HG02973 (cell line): ENCODE results near the gene STUB1.

ENCODE experiments used
- ATAC-seq: cut with Tn5 transposase; IDR thresholded peaks from one replicate; pipeline ENCODE4 v1.9.1; 2021; ENCODE audit warnings: moderate library complexity; ENCODE audit not compliant: unreplicated experiment

Gene STUB1

DNA sequence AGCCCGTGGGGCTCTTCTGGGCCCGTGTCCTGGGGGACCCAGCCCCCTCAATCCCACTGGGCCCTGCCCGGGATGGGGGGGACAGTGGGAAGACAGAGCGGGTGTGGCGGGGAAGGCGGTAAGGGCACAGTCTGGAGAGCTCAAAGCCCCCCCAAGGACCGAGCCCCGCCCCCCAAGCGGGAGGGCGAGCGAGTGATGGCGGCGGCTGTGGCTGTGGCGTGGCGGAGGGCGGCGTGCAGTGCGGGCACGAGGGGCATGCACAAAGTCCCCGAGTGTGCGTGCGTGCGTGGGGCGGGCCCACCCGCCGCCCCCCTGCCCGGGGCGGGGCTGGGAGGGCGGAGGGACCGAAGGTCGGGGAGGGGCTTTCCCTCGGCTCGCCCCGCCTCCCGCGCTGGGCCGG, 13.6 kb downstream of the STUB1 start:
- ATAC-seq = no peak

DNA sequence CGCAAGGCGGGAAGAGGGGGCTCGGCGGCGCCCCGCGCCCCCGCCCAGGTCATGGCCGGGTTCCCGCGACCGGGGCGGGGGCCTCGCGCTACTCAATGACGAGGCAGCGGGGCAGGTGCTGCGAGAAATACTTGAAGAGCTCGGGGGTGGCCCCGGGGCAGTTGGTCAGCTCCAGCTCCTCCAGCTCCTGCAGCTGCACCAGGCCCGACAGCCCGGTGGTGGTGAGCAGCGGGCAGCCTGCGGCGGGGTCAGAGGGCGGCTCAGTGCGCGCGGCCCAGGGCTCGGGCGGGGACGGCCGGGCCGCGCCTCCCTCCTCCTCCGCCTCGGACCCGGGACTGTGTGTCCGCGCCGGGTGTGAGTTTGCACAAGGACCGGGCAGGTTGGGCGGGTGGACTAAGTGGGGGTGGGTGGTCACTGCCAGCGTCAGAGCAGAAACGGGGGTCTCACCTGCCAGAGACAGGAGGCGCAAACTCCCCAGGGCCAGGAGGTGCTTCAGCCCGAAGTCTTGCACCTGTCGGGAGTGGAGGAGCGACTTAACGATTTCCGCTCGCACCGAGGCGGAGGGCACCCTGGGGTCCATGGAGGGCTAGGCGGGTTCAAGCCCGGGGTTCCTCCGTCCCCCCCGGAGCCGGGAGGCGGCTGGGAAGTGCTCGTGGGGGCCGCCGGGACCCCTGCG, 14.1 kb downstream of the STUB1 start:
- no peak for ATAC-seq

DNA sequence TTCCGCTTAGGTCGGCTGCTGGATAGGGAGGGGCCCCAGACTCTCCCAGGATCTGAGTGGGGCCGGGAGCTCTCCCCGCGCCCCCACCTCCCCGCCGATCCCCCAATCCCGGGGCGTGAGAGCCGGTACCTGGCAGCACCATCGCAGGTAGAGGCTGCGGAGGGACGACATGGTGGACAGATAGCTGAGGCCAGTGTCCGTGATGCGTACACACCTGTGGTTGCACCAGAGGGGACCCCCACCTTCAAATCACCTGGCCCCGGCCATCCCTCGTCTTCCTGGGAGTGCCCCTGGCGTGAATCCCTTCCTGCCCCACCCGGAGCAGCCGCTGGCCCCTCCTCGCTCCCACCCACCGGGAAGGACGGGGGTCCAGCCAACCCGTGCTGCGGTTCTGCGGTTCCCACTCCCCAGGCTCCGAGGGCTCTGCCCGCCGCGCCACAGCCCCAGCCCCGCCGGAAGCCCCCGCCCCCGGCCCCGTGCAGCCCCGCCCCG, 14.7 kb downstream of the STUB1 start:
- ATAC-seq = no peak

DNA sequence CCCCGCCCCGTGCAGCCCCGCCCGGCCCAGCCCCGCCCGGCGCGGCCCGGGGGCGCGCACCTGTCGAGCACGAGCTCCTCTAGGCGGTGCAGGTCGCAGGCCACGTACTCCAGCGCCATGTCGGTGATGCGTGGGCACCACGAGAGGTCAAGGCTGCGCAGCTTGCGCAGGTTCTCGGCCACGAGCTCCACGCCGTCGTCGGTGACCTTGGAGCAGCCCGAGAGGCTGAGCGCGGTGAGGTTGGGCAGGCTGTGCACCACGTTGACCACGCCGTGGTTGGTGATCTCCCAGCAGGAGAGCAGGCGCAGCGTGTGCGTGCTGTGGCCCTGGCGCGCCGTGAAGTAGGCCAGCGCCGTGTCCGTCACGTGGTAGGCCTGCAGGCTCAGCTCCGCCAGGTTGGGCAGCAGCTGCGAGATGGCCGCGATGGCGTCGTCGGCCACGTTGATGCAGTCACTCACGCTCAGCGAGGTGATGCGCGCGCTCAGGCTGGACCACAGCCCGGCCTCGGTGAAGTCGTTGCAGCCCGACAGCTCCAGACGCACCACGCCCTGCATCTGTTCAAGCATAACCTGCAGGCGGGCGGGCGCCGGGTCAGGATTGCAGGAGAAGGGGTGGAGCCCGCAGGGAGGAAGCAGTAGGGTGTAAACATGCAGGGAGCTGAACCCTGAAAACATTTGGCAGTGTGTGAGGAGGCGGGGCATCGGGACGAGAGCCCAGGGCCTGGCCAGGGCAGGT, 15.3 kb downstream of the STUB1 start:
- no peak for ATAC-seq

DNA sequence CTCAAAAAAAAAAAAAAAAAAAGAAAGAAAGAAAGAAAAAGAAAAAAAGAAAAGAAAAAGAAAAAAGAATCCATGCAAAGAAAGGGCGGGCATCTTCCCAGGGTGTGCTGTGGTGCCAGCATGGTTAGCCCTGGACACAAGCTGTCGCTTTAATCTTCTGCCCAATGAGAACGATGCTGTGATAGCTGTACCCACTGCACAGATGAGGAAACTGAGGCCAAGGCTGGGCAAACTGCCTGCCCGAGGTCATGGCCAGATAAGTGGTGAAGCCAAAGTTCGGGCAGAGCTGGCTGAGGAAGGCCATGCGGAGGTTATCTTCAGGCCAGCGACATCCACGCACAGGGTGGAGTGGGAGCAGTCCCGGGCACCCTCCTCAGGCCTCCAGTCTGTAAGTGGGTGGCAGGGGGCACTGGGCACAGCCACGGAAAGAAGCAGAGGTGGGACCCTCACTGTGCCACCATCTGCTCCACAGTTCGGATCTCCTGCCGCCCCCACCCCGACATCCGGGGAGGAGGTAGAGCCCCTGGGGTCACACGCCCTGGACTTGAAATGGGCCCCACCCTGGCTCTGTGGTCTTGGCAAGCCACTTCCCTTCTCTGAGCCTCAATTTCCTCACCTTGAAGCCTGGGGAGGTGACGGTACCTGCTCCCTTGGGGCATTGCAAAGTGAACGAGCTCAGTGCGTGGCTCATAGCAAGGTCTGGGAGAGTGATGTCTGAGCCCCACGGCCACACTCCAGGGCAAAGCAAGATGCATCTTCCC, 18.9 kb downstream of the STUB1 start:
- no peak for ATAC-seq

DNA sequence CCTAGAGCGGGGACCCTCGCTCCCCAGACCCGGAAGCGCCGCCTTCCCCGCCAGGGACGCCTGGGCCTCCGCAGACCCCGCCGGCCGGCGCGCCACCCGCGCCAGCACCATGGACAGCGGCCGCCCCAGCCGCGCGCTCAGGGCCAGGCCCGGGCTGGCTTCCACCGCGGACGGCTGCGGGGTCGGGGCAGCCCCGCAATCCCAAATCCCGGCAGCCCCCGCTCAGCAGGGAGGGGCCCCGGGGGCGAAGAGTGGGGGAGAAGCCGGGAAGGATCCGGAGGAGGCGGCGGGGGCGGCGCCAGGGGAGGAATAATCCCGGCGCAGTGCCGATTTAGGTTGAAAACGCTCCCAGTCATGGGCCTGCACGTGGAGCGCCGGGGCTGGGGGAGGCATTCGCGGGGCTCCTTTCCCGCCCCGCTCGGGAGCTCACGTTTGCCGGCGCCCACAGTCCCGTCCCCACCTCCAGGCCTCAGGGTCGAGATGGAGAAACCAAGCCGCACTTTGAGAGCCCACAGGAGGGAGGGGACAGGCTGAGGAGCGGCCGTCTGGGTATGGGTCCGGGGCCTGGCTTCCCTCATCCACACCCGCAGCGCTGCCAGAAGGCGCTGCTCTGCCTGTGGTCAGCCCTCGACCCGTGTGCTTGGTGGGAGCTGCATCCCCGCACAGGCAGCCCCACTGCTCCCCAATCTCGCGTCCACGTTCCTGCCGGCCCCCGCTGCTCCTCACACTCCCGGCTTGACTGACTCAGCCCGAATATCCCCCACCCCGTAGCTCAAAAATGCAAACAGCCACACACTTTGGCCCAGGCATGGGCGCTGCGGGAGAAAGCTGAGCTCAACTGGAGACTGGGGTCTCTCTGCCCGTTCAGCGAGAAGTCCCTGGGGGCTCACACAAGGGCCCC, 20.7 kb downstream of the STUB1 start:
- no peak for ATAC-seq

DNA sequence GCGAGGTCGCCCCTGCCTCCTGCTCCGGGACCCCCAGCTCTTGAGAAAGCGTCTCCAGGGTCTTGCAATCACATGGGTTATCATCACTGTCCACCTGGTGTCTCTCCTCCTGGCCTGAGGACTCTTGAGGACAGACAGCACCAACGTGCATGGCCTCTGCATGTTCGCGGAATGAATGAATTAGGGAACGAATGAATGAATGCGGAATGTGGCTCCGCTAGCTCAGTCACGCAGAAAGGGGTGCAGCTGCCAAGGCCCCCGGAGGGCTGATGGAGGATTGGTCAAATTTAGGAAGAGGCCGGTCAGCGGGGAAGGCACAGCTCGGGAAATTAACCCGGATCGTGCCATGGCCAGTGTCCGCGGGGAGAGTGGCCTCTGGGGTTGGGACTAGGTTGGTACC, 22.1 kb downstream of the STUB1 start:
- no peak for ATAC-seq

DNA sequence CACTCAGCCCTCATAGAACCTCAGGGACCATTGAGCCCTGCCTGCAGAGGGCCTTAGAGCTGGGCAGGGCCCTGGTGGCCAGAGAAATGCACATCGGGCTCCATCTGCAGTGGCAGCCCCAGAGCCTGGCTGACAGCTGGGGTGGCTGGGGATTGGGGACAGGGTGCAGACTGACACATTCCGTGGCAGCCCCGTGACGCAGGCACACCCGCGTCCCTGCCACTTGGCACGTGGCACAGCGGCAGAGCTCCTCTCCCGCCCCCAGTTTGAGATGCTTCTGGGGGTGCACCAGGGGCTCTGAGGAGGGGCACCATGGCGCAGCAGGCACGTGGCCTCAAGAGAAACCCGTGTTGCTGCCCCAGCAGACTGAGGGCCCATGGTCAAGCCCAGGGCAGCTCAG, 23.2 kb downstream of the STUB1 start:
- ATAC-seq = no peak

DNA sequence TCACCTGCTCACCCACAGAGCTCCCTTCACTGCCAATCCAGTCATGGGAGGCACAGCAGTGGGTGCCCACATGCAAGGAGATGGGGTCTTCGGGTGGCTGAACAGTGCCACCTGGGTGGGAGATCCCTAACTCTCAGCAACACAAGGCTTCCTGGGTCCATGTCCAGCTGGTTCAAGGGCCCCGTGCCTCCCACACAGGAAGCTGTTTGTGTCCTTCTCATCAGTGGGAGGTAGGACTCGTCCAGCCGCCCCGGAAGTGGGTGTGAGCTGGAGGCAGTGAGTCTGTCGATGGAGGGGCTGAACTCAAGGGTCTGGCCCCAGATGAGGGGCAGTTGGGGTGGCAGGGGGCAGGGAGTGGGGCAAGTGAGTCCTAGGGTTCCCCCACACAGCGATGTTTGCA, 23.8 kb downstream of the STUB1 start:
- ATAC-seq = no peak

DNA sequence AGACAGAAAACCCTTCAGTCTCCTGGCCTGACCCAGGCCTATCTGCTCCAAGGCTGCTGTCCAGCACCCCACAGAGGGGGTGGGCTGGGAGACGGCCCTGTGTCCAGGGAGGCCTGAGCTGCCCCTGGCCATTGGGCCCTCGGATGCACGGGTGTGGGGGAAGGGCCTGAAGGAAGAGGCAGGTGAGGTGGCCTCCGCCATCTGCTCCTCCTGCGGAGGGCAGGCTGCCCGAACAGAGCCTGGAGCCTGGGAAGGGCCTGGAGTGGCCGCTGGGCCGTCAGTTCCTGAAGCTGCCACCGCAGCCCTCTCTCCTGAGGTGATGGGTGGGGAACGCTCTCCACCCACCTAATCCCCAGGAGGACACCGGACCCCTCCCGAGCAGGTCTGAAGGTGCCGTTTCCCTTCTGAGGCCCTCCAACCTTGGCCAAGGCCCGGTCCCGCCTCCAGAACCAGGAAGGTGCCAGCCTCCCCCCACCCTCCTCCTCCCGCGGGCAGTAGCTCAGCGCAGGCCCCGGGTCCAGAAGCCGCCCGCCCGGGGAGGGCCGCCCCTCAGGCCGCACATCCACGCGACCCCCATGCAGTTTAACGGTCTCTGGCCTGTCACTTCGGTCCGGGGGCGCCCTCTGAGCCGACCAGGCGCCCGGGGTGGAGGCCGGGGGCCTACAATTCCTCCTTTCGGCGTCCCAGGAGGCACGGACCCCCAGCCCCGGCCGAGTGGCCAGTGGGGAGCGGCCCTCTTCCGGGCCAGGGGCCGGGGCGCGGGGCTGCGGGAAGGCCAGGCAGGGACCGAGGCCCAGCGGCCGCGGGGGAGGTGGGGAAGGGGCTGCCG, 24.6 kb downstream of the STUB1 start:
- ATAC-seq = no peak

DNA sequence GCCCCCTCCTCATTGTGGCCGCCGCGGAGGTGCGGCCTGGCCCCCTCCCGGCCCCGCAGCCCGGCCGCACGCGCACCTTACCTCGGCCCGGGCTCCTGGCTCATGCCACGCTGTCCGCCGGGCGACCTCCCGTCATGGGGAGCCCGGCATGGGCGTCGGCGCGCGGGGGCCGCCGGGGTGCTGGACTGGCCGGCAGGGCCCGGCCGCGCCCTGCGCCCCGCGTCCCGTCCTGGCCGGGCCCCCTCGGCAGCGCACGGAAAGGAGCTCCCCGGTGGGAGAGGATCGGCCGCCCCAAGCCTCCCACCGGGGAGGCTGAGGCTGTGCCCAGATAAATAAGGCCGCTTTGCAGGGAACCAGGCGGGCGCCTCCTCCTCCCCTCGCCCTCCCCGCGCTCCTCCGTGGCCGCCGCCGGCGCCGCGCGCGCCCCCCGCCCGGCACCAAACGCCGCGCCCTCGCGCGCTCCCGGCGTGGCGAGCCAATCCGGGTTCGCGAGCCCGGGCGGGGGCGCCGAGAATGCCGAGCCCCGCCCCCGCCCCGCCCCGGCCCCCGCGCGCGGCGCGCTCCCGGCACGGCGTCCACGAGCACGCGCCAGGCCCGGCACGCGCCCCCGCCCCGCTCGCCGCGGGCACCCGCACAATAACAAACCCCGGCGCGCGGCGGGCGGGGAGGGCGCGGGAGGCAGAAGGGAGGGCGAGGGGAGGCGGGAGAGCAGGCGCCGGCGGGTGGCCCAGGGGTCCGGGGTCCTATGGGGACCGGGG, 25.4 kb downstream of the STUB1 start, which contains the start of gene FBXL16:
TSS of gene FBXL16 (minus strand) at position 371 of the 758 bp plus-strand sequence. CDS start 8,396 bp downstream, outside the sequence.
- ATAC-seq = no peak

DNA sequence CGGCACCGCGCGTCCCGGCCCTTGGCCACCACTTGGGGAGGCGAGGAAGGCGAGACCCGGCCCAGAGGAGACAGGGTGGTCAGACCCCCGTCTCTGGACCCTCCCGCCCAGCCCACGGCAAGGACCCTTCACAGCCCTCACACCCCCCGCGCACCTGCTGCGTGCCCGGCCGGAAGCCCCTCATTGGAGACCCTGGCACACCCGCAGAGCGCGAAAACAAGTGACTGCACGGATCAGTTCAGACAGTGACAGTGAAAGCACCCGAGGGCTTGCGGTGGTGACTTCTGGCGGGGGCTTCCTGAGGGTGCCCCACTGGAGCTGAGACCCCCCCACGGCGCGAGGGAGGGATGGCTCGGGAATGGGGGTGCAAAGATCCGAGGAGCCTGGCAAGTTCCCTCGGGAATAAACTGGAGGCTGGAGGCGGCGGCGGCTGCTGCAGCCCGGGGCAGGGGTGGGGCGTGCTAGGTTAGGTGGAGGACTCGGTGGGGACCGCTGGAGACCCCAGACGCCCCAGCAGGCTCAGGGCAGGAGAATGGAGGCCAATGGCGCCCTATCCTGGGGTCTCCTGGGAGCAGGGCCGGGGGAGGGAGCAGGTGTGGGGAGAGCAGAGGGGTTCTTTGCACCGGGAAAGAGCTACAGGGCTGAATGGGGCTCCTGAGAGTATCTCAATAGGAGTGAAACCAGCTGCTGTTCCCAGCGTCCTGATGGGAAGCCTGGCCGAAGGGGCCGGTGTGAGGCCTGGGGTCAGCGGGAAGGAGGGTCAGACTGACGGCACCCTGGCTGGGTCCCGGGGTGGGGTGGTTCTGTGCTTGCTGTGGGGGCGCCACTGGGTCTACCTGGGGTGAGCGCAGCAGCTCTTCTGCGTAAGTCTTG, 26.2 kb downstream of the STUB1 start:
- no peak for ATAC-seq

DNA sequence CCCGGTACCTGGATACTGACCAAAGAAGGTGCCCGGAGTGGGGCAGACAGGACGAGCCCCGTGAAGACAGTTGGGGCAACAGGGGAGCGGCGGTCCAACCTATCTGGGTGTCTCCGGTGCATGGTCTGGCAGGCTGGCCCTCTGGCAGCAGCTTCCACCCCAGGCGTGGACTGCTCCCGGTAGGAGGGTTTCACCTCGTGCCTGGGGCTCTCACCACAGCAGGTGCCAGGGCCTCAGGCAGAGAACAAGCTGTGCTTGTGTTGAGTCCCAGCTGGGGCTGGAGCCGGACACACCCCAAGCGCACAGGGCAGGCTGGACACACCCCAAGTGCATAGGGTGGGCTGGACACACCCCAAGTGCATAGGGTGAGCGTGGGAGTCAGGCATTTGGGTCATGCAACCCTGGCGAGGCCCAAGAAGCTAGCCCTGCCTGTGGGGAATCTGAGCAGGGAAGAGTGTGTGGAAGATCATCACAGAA, 26.9 kb downstream of the STUB1 start:
- ATAC-seq = no peak

DNA sequence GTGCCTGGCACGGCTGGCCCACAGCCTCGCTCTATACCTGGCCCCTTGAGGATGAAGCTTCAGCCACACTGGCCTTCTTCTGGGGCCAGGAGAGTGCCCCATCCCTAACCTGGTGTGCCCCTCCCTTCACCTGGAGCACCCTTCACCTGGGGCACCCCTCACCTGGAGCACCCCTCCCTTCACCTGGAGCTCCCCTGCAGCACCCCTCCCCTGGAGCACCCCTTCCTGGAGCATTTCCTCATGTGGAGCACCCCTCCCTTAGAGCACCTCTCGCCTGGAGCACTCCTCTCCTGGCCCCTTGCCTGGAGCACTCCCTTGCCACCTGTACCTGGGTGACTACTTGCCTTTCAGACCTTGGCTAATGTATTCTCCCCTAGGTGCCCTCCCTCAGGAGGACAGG, 27.8 kb downstream of the STUB1 start:
- ATAC-seq = no peak

DNA sequence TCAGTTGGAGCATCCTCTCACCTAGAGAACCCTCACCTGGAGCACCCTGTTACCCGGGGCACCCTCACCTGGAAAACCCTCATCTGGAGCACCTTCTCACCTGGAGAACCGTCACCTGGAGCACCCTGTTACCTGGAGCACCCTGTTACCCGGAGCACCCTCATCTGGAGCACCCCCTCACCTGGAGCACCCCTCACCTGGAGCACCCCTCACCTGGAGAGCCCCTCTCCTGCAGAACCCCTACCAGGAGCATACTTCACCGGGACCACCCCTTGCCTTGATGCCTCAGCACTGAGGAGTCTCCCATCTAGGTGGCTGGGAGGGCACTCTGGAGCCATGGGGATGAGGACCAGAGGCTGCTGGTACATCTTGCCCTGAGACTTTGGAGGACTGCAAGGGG, 28.7 kb downstream of the STUB1 start:
- ATAC-seq = no peak

DNA sequence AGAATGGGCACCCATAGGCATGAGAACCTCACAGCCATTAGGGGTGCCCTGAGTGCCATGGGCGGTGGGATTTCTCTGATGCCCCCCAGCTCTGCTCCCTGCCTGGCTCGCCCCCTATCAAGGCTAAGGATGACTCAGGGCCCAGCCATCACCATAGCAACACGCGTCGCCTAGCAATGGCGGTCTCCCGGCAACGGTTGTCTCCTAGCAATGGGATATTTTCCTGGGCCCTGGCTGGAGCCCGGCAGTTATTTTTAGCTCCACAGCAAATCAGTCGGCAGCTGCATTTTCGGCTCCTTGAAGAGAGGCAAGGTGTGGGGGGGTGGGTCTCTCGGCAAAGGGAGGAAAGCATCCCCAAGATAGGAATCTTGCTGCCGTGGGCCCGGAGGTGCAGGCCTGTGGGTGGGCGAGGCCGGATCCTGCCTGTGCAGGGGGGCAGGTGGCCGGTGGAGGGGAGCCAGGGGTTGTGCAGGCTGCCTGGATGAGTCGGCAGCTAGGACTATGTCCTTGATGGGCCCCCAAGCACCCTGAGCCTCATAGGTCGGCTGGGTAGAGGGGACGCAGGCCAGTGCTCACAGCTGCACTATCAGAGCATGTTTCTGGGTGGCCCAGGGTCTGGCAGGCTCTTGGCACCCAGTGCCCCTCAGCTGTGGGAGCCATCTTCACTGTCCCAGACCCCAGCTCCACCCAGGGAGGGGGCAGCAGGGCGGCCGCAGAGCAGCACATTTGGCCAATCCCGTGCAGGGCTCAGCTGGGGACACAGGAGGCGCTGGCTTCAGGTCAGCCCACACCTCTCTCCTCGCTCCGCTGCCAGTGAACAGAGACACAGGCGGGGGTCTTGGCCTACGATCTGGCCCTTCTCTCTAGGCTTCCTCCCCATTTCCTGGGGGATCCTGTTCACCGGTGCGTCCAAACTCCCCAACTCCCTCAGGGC, 29.6 kb downstream of the STUB1 start:
- no peak for ATAC-seq

DNA sequence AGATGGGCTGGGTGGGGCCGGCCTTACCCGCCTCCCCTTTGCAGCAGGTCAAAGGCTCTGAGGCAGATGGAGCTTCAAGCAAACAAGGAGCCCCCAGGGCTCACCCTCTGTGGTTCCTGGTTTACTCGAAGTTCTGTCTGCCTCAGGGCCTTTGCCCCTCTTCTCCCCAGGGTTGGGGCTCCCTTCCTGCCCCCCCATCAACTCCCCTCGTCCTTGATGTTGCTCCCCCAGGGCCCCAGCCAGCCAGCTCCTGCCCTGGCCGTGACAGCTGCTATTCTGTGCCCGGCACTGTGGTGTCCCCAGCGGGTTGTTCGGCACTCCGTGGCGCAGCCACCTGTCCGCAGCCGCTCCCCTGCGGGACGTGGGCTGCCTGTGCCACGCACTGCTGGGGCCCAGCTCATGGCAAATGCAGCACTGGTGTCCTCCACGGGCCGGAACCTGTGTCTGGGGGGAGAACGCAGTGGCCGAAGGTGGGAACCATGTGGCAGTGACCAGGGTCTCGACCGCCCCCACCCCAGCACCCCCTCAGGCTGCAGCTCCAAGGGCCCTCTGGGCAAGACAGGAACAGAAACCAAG, 30.4 kb downstream of the STUB1 start:
- no peak for ATAC-seq
